Suppressor macrophage treated with lipopolysaccharide for 1 hour (primary cell): Measurements from ENCODE around the gene VMP1.

Experiments used
- DNase-seq, 3 donors: peaks; one replicate each; pipeline ENCODE4 v3.0.0-alpha.2; 2020 to 2022

VMP1 gene

GRCh38 chr17:59707149-59707970 lies at the start of gene VMP1, which contains the start of gene PTRH2:
Gene VMP1 (plus strand): TSS chr17:59707654. CDS start chr17:59731447, 23,793 bp downstream.
Gene PTRH2 (minus strand): TSS chr17:59707430. CDS start chr17:59697978, 9,452 bp downstream.
- peak; percentile 99 to 100 (median 99) for DNase-seq

- DNase-seq: no peak
Observed at GRCh38 chr17:59666235-59666634, 41.2 kb upstream of the VMP1 start.

- peak; percentile 8 to 76 (median 64) for DNase-seq
Observed at GRCh38 chr17:59668816-59669215, 38.6 kb upstream of the VMP1 start.

- no peak for DNase-seq
Observed at GRCh38 chr17:59669411-59669810, 38.0 kb upstream of the VMP1 start.

GRCh38 chr17:59669944-59670343 lies 37.5 kb upstream of the VMP1 start:
- DNase-seq: no peak

- peak in 2 of 3 donors; percentile 16 to 23 for DNase-seq
Observed at GRCh38 chr17:59671386-59671785, 36.1 kb upstream of the VMP1 start.

- peak in 1 of 3 donors; percentile 16 for DNase-seq
Observed at GRCh38 chr17:59675231-59675630, 32.2 kb upstream of the VMP1 start.

- no peak for DNase-seq
Observed at GRCh38 chr17:59676716-59677115, 30.7 kb upstream of the VMP1 start.

GRCh38 chr17:59678918-59679317 lies 28.5 kb upstream of the VMP1 start:
- DNase-seq: no peak

GRCh38 chr17:59680314-59680713 lies 27.1 kb upstream of the VMP1 start:
- DNase-seq: no peak

GRCh38 chr17:59683283-59683682 lies 24.2 kb upstream of the VMP1 start:
- no peak for DNase-seq

GRCh38 chr17:59684967-59685366 lies 22.5 kb upstream of the VMP1 start:
- DNase-seq: no peak

- DNase-seq: no peak
Observed at GRCh38 chr17:59688008-59688407, 19.4 kb upstream of the VMP1 start.

GRCh38 chr17:59688496-59688895 lies 19.0 kb upstream of the VMP1 start:
- DNase-seq: no peak

GRCh38 chr17:59693582-59693981 lies 13.9 kb upstream of the VMP1 start:
- no peak for DNase-seq

GRCh38 chr17:59694344-59694743 lies 13.1 kb upstream of the VMP1 start:
- no peak for DNase-seq

- no peak for DNase-seq
Observed at GRCh38 chr17:59695945-59696681, 11.3 kb upstream of the VMP1 start.

GRCh38 chr17:59696682-59697277 lies 10.7 kb upstream of the VMP1 start:
- no peak for DNase-seq

GRCh38 chr17:59698143-59698542 lies 9.3 kb upstream of the VMP1 start:
- DNase-seq: no peak

- no peak for DNase-seq
Observed at GRCh38 chr17:59699218-59699617, 8.2 kb upstream of the VMP1 start.

GRCh38 chr17:59699786-59700185 lies 7.7 kb upstream of the VMP1 start:
- no peak for DNase-seq

- no peak for DNase-seq
Observed at GRCh38 chr17:59702304-59702703, 5.2 kb upstream of the VMP1 start.

GRCh38 chr17:59707971-59708430 lies 547 bp downstream of the VMP1 start:
- DNase-seq: peak; percentile 25 to 32 (median 25)
